HL-60/S4 (cell line): Measurements from ENCODE around the gene SNX30.

Experiments
- in situ Hi-C: fragments of 300-500 bp; cut with MboI; formaldehyde crosslinking; loops from 2 replicates; pipeline ENCODE4 v1.14.3; 2022; ENCODE audit warnings: low sequenced_read_pairs

SNX30 gene

GRCh38 chr9:112873773-112874405 is 123.3 kb downstream of the SNX30 start:
- in situ Hi-C loops = no loop called here

GRCh38 chr9:112878752-112879151 is 128.2 kb downstream of the SNX30 start:
- in situ Hi-C loops = loop anchor here (25.0 kb wide), 1 partner anchor 791 kb away; no protein-coding TSS in a partner anchor

- in situ Hi-C loops = loop anchor here (5.0 to 25.0 kb wide), 2 partner anchors 33 to 793 kb away; no protein-coding TSS in a partner anchor
Measured at GRCh38 chr9:112880650-112881049, 130.1 kb downstream of the SNX30 start.

GRCh38 chr9:112881331-112881730 is 130.8 kb downstream of the SNX30 start:
- in situ Hi-C loops = loop anchor here (5.0 to 25.0 kb wide), 2 partner anchors 34 to 794 kb away; no protein-coding TSS in a partner anchor

- in situ Hi-C loops = loop anchor here (5.0 to 25.0 kb wide), 2 partner anchors 37 to 797 kb away; no protein-coding TSS in a partner anchor
Measured at GRCh38 chr9:112884101-112884500, 133.5 kb downstream of the SNX30 start.

GRCh38 chr9:112884721-112885120 is 134.2 kb downstream of the SNX30 start:
- in situ Hi-C loops = loop anchor here (5.0 to 25.0 kb wide), 2 partner anchors 37 to 797 kb away; no protein-coding TSS in a partner anchor

- in situ Hi-C loops = loop anchor here (25.0 kb wide), 1 partner anchor 798 kb away; no protein-coding TSS in a partner anchor
Measured at GRCh38 chr9:112885324-112885723, 134.8 kb downstream of the SNX30 start.

- in situ Hi-C loops = loop anchor here (25.0 kb wide), 1 partner anchor 799 kb away; no protein-coding TSS in a partner anchor
Measured at GRCh38 chr9:112886351-112886750, 135.8 kb downstream of the SNX30 start.

GRCh38 chr9:112887381-112887780 is 136.8 kb downstream of the SNX30 start:
- in situ Hi-C loops = loop anchor here (25.0 kb wide), 1 partner anchor 800 kb away; no protein-coding TSS in a partner anchor

- in situ Hi-C loops = loop anchor here (25.0 kb wide), 1 partner anchor 803 kb away; no protein-coding TSS in a partner anchor
Measured at GRCh38 chr9:112890106-112891081, 139.8 kb downstream of the SNX30 start, which contains the start of gene SLC46A2. Gene SLC46A2 (minus strand): TSS chr9:112890876. CDS start chr9:112890681, 195 bp downstream.

GRCh38 chr9:112891521-112891920 is 141.0 kb downstream of the SNX30 start:
- in situ Hi-C loops = loop anchor here (25.0 kb wide), 1 partner anchor 804 kb away; no protein-coding TSS in a partner anchor

GRCh38 chr9:112892981-112893380 is 142.4 kb downstream of the SNX30 start:
- in situ Hi-C loops = loop anchor here (25.0 kb wide), 1 partner anchor 806 kb away; no protein-coding TSS in a partner anchor

GRCh38 chr9:112894041-112894440 is 143.5 kb downstream of the SNX30 start:
- in situ Hi-C loops = loop anchor here (25.0 kb wide), 1 partner anchor 807 kb away; no protein-coding TSS in a partner anchor

GRCh38 chr9:112894699-112895098 is 144.1 kb downstream of the SNX30 start:
- in situ Hi-C loops = loop anchor here (25.0 kb wide), 1 partner anchor 807 kb away; no protein-coding TSS in a partner anchor

GRCh38 chr9:112896131-112896530 is 145.6 kb downstream of the SNX30 start:
- in situ Hi-C loops = loop anchor here (25.0 kb wide), 1 partner anchor 809 kb away; no protein-coding TSS in a partner anchor

GRCh38 chr9:112898872-112899311 is 148.3 kb downstream of the SNX30 start:
- in situ Hi-C loops = loop anchor here (25.0 kb wide), 1 partner anchor 812 kb away; no protein-coding TSS in a partner anchor

- in situ Hi-C loops = loop anchor here (25.0 kb wide), 1 partner anchor 687 kb away; no protein-coding TSS in a partner anchor
Measured at GRCh38 chr9:112900488-112900887, 149.9 kb downstream of the SNX30 start.

GRCh38 chr9:112900901-112901300 is 150.3 kb downstream of the SNX30 start:
- in situ Hi-C loops = loop anchor here (25.0 kb wide), 1 partner anchor 686 kb away; no protein-coding TSS in a partner anchor

- in situ Hi-C loops = loop anchor here (25.0 kb wide), 1 partner anchor 682 kb away; no protein-coding TSS in a partner anchor
Measured at GRCh38 chr9:112905084-112905483, 154.5 kb downstream of the SNX30 start.

- in situ Hi-C loops = loop anchor here (10.0 to 25.0 kb wide), 2 partner anchors 676 to 743 kb away; no protein-coding TSS in a partner anchor
Measured at GRCh38 chr9:112911736-112912135, 161.2 kb downstream of the SNX30 start.
